Measurements from ENCODE around the gene IL1RAPL2. TPM values are rescaled to one million over a fixed set of nuclear protein-coding genes. Genes with fewer than 3 reads are reported as not detected.

Gene IL1RAPL2
- total and polyA plus RNA-seq, 2 of the 8 experiments (the other 6 are each of a cell fraction or from before 2014, with no cell fraction given), result 0.20 to 1.3 TPM

DNA sequence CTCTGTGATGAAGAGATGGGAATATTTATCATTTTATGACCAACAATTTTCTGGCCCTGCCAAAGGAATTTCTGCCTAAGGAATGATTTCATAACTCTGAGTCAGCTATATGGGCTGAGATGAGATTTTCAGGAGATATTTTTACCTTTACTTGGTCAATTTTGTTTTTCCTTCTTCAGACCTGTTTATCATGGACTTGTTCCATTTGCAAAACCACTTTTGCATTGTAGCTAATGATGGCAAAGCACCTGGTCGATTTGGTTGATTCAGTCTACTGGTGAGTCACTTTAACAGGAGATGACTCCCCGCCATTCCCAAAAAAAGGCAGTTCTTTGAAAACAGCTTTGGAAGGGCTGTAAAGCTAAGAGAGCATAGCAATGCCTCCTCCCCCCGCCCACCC, 601.2 kb downstream of the IL1RAPL2 start (continued):
- TF ChIP-seq, protein P1, sequence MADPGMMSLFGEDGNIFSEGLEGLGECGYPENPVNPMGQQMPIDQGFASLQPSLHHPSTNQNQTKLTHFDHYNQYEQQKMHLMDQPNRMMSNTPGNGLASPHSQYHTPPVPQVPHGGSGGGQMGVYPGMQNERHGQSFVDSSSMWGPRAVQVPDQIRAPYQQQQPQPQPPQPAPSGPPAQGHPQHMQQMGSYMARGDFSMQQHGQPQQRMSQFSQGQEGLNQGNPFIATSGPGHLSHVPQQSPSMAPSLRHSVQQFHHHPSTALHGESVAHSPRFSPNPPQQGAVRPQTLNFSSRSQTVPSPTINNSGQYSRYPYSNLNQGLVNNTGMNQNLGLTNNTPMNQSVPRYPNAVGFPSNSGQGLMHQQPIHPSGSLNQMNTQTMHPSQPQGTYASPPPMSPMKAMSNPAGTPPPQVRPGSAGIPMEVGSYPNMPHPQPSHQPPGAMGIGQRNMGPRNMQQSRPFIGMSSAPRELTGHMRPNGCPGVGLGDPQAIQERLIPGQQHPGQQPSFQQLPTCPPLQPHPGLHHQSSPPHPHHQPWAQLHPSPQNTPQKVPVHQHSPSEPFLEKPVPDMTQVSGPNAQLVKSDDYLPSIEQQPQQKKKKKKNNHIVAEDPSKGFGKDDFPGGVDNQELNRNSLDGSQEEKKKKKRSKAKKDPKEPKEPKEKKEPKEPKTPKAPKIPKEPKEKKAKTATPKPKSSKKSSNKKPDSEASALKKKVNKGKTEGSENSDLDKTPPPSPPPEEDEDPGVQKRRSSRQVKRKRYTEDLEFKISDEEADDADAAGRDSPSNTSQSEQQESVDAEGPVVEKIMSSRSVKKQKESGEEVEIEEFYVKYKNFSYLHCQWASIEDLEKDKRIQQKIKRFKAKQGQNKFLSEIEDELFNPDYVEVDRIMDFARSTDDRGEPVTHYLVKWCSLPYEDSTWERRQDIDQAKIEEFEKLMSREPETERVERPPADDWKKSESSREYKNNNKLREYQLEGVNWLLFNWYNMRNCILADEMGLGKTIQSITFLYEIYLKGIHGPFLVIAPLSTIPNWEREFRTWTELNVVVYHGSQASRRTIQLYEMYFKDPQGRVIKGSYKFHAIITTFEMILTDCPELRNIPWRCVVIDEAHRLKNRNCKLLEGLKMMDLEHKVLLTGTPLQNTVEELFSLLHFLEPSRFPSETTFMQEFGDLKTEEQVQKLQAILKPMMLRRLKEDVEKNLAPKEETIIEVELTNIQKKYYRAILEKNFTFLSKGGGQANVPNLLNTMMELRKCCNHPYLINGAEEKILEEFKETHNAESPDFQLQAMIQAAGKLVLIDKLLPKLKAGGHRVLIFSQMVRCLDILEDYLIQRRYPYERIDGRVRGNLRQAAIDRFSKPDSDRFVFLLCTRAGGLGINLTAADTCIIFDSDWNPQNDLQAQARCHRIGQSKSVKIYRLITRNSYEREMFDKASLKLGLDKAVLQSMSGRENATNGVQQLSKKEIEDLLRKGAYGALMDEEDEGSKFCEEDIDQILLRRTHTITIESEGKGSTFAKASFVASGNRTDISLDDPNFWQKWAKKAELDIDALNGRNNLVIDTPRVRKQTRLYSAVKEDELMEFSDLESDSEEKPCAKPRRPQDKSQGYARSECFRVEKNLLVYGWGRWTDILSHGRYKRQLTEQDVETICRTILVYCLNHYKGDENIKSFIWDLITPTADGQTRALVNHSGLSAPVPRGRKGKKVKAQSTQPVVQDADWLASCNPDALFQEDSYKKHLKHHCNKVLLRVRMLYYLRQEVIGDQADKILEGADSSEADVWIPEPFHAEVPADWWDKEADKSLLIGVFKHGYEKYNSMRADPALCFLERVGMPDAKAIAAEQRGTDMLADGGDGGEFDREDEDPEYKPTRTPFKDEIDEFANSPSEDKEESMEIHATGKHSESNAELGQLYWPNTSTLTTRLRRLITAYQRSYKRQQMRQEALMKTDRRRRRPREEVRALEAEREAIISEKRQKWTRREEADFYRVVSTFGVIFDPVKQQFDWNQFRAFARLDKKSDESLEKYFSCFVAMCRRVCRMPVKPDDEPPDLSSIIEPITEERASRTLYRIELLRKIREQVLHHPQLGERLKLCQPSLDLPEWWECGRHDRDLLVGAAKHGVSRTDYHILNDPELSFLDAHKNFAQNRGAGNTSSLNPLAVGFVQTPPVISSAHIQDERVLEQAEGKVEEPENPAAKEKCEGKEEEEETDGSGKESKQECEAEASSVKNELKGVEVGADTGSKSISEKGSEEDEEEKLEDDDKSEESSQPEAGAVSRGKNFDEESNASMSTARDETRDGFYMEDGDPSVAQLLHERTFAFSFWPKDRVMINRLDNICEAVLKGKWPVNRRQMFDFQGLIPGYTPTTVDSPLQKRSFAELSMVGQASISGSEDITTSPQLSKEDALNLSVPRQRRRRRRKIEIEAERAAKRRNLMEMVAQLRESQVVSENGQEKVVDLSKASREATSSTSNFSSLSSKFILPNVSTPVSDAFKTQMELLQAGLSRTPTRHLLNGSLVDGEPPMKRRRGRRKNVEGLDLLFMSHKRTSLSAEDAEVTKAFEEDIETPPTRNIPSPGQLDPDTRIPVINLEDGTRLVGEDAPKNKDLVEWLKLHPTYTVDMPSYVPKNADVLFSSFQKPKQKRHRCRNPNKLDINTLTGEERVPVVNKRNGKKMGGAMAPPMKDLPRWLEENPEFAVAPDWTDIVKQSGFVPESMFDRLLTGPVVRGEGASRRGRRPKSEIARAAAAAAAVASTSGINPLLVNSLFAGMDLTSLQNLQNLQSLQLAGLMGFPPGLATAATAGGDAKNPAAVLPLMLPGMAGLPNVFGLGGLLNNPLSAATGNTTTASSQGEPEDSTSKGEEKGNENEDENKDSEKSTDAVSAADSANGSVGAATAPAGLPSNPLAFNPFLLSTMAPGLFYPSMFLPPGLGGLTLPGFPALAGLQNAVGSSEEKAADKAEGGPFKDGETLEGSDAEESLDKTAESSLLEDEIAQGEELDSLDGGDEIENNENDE (IDR thresholded peaks at IDR 0.05; ENCODE audit: insufficient replicate concordance, low read length), result no peak
- TF ChIP-seq PHF8 (conservative IDR thresholded peaks at IDR 0.05; ENCODE audit: low read depth, low read length) (no peak), SP1 (IDR thresholded peaks at IDR 0.05; ENCODE audit: low read depth, low read length) (no peak)
- TF ChIP-seq, protein P2, sequence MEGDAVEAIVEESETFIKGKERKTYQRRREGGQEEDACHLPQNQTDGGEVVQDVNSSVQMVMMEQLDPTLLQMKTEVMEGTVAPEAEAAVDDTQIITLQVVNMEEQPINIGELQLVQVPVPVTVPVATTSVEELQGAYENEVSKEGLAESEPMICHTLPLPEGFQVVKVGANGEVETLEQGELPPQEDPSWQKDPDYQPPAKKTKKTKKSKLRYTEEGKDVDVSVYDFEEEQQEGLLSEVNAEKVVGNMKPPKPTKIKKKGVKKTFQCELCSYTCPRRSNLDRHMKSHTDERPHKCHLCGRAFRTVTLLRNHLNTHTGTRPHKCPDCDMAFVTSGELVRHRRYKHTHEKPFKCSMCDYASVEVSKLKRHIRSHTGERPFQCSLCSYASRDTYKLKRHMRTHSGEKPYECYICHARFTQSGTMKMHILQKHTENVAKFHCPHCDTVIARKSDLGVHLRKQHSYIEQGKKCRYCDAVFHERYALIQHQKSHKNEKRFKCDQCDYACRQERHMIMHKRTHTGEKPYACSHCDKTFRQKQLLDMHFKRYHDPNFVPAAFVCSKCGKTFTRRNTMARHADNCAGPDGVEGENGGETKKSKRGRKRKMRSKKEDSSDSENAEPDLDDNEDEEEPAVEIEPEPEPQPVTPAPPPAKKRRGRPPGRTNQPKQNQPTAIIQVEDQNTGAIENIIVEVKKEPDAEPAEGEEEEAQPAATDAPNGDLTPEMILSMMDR (IDR thresholded peaks at IDR 0.05; ENCODE audit: control extremely low read depth in 1 of 3, insufficient read depth in 1 of 3, low read depth in 1 of 3, low read length in 3 of 3), result no peak
- TF ChIP-seq, protein P3, sequence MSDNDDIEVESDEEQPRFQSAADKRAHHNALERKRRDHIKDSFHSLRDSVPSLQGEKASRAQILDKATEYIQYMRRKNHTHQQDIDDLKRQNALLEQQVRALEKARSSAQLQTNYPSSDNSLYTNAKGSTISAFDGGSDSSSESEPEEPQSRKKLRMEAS (IDR thresholded peaks at IDR 0.05), result no peak

All from H1 (cell line).